ENCODE results near the gene CDH5.

- TF ChIP-seq SYNCRIP (IDR thresholded peaks at IDR 0.05; ENCODE audit: insufficient read depth, low read depth, low read length) (no peak), ZBTB40 (IDR thresholded peaks at IDR 0.05) (no peak), ZBTB40 (CRISPR knock-in tag; IDR thresholded peaks at IDR 0.05) (no peak), ETV6 (CRISPR knock-in tag; conservative IDR thresholded peaks at IDR 0.05) (no peak), THYN1 (CRISPR knock-in tag; IDR thresholded peaks at IDR 0.05; ENCODE audit: borderline replicate concordance, low read depth) (no peak)
Observed at GRCh38 chr16:66389256-66390176, 23.0 kb downstream of the CDH5 start.

Measured in HepG2 (cell line).